ENCODE measurements around the gene ENDOV.

The ENDOV gene

GRCh38 chr17:80432961-80433550, 18.1 kb downstream of the ENDOV start:
- FAIRE-seq = no peak

DNA sequence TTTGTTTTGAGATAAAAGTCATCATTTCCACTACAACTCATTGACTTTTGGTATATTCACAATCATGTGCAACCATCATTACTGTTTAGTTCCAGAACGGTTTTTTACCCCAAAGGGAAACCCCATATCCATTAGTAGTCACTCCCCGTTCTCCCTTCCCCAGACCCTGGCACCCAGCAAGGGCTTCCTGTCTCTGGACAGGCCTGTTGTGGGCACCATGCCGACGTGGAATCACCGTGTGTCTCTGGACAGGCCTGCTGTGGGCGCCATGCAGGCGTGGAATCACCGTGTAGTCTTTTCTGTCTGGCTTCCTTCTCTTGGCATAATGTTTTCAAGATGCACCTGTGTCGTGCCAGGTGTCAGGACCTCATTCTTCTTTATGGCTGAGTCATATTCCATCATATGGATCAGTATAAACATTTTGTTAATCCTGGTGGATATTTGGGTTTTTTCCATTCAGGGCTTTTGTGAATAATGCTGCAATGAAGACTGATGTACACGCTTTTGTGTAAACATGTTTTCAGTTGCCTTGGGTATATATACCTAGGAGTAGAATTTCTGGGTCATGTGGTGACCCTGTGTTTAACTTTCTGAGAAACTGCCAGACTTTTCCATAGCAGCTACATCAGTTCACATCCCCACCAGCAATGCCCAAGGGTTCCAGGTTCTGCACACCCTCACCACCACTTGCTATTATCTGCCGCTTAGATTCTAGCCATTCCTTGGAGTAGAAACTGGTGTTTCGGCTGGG, 19.1 kb downstream of the ENDOV start:
- no peak for FAIRE-seq

- FAIRE-seq = no peak
Observed at GRCh38 chr17:80437532-80437931, 22.6 kb downstream of the ENDOV start.

DNA sequence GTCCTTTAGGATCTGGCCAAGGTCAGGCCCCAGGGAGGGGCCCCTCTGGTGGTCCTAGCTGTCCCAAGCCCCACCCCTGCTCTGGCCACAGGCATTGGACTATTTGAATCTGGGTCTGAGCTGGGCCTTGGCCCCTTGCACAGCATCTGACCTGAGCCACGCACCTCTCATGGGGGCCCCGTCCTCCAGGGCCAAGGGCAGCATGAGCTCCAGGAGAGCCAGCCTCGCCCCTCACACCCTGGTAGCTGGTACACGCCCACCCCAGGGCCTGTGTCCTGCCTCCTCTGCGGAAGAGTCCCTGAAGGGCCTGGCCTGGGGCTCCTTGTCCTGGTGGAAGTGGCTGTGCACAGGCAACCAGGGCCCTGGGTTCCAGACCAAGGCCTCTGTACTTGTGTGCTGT, 23.8 kb downstream of the ENDOV start:
- no peak for FAIRE-seq

DNA sequence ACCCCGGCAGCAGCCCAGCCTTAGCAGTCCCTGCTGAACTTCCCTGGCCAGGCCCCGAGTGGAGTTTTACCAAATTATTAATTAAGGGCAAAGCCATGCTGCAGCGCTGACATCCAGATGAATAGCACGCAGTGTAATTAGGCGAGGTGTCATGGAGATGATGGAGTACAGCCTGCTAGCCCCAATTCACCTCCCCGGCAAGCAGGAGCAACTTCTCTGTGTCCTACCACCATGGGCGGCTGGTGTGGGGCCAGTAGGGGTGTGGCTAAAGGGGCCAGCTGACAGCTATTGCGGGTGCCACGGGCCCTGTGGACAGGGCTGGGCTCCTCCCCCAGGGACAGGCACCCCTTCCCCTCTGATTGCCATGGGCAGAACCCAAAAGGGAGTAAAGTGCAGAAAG, 24.5 kb downstream of the ENDOV start:
- FAIRE-seq = no peak

DNA sequence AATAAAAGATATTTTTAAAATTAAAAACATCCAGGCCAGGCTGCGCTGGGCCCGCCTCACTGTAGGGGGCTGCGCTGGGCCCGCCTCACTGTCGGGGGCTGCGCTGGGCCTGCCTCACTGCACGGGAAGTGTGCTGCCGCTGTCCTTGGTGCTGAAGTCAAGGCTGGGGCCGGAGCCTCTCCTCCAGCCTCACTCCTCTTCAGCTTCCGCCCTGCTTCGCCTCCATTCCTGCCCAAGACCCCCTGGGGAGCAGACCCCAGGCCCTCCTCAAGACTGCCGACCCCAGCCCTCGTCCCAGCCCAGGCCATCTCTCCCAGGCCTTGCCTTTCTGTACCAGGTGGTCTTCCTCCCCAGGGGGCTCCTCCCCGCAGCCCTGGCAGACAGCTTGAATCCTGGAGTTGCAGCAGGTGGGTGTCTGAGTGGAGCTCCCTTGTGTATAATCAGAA, 26.2 kb downstream of the ENDOV start:
- FAIRE-seq = no peak

- FAIRE-seq = no peak
Observed at GRCh38 chr17:80441598-80442322, 26.8 kb downstream of the ENDOV start.

DNA sequence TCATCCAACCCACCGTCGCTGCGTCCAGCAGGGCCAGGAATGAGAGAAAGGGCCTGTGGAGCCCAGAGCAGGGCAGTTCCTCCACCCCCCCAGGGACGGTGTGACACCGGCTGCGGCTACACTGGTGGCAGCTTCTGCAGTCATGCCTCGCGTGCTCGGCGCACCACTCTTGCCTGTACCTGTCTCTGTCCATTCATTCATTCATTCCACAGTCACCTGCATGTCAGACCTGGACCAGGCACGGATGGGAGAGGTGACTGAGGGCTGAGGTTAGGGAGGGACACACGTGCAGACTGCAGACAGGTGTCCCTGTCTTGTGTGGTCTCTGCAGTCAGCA, 27.3 kb downstream of the ENDOV start:
- no peak for FAIRE-seq

DNA sequence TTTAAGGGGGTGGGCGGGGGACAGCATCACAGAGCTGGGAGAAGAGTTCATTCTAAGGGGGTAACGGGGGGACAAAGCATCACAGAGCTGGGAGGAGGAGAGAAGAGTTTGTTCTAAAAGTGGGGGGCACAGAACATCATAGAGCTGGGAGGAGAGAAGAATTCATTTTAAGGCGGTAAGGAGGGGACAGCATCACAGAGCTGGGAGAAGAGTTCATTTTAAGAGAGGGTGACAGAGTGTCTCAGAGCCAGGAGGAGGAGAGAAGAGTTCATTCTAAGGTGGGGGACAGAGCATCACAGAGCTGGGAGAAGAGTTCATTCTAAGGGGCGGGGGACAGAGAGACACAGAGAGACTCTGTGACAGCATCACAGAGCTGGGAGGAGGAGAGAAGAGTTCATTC, 27.8 kb downstream of the ENDOV start:
- FAIRE-seq = no peak

DNA sequence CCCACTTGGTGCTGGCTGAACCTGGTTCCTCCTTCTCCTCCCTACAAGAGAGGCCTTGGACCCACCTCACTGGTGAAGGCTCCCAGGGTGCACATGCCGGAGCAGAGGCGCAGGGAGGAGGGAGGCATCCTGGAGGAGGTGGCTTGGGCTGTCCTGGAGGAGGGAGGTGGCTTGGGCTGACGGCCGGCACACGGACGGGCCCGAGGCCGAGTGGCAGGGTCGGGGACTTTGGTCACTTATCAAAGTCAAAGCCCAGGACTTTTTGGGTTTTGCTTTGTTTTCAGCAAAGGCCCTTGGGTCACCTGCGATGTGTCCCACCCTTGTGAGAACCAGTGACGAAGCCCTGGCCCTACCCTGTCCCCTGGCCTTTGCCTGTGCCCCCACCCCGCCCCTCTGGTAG, 28.5 kb downstream of the ENDOV start:
- FAIRE-seq = no peak

- no peak for FAIRE-seq
Observed at GRCh38 chr17:80443916-80444643, 29.1 kb downstream of the ENDOV start.

- FAIRE-seq = no peak
Observed at GRCh38 chr17:80444644-80444979, 29.6 kb downstream of the ENDOV start.

DNA sequence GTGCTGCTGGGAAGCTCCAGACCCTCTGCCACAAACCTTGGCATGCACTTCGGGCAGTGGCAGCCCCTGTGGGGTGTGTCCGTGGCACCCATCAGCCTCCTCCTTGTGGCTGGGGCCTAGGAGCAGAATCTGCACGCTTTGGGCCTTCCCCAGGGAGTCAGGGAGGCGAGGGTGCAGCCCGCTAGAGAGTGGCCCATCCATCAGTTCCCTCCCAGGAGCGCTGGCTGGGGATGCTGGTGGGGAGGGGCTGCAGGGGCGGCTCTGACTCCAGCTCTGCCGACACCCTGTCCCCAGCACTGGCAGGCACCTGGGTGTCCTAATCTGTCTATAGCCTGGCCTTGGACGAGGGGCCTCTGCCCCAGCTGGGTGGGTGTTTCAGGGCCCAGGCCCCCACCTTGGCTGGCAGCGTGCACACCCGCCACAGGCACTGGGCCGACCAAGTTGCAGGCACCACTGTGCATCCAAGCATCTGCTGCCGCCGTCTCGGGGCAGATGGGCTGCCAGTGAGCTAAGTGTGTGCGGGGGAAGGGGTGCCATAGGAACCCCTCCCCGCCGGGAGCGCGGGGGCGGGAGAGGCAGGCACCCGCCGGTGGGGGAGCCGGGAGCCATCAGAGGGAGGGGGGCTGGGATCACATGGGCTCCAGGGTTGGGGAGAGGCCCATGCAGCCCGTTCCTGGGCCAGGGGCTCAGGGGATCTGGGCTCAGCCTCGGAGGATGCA, 30.2 kb downstream of the ENDOV start:
- no peak for FAIRE-seq

GRCh38 chr17:80445726-80446110, 30.8 kb downstream of the ENDOV start:
- FAIRE-seq = no peak

DNA sequence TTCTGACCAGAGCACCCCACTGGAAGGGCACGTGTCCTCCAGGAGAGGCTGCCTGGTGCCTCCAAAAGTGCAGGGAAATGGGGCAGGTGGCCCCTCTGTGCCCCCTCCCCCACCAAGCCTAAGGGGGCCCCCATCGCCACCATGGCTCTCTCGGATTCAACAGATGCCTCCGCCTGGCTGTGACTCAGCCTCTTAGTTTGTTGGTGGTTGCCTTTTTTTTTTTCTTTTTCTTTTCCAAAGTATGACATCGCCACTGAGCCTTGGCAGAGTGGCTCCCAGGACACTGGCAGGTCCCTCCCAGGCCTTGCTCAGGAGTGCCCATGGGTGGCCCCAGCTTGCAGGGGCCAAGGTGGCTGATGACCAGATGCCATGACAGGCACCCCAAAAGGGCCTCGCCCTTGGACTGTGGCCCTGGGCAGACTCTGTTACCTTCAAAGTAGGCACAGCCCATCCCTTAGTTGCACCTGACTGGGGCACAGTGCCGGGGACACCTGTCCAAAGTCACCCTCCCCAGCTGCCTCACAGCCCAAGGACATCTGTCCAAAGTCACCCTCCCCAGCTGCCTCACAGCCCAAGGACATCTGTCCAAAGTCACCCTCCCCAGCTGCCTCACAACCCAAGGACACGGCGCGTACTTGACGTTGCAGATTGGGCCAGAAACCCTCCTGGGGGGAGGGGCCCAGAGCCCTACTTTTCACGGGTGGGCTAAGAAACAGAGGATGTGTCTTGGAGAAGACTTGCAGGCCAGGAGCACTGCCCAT, 31.9 kb downstream of the ENDOV start:
- no peak for FAIRE-seq

- no peak for FAIRE-seq
Observed at GRCh38 chr17:80447790-80448189, 32.8 kb downstream of the ENDOV start.

- FAIRE-seq = no peak
Observed at GRCh38 chr17:80449194-80449929, 34.4 kb downstream of the ENDOV start.

- no peak for FAIRE-seq
Observed at GRCh38 chr17:80449930-80450576, 35.1 kb downstream of the ENDOV start.

DNA sequence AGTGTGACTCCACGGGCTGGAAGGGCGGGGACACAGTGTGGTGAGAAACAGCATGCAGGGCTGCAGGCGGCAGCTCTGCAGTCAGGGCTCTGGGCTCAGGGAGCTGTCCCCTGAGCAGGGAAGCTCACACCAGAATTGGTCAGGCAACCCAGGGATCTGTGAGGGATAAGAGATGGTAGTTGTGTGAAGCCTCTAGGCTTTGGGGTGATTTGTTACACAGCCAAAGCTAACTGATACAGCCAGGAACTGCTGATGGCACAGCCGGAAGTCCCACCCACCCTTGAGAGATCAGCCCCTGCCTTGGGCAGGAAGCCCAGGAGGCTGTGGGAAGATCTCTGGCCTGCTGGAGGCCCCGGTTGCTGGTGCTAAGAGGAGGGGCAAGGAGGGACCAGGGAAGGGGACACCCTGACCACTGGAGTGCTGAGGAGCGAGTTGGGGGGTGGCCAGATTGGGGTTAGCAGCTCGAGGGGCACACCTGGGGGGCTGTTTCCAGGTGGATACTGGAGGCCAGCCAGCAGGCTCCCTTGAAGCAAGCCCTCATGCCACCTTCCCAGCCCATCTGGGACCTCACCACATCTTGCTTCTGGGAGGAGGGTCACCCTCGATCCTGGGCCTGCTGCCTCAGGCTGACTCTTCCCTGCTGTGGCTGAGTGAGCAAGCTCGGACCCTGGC, 36.3 kb downstream of the ENDOV start:
- no peak for FAIRE-seq

DNA sequence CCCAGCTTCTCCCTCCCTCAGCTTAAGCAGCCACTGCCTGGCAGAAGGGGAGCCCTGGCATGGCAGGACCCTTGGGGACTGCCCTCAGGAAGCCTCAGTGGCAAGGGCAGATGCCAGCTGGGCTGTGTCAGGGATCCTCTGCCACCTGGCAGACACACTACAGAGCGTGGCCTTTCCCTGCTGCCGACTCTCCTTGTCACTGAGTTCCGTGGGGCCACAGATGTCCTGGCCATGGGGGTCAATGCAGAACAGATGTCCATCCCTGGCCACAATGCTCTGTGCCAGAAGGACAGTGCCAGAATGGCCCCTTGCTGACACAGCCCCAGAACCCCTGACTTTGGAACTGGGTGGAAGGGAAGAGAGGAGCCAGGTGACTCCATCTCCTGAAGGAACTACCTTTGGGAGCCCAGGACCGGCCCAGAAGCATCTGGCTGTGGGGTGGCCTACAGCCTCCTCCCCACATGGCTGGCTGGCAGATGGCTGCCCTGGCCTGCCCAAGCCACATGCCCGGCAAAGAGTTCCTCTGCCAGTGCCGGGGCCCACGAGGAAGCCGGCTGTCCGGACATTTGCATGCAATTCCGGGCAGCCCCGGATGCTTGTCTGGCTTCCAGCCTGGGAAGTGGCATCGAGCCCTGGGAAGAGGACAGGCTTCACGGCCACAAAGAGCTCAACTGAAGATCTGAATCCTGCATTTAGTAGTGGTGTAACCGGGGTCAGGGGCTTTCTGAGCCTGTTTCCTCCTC, 37.4 kb downstream of the ENDOV start:
- FAIRE-seq = no peak
